Measurements from ENCODE around the gene ADAM33.

DNA sequence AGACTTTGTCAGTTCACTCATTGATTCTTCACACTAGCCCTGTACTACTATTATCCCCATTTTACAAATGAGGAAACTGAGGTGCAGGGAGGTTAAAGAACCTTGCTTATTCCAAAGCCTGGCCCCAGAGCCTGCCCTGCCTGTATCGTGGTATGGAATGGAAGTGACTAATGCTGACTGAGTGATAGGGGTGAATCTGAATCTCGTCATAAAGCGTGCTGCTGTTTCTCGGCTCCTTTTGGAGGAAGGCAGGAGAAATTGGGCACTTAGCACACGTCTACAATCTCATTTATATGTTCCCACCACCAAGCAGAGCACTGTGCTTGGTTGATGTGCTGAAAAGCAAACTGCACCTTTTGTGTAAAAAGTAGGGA is 35.8 kb downstream of the ADAM33 start:
- TF ChIP-seq, protein P1, sequence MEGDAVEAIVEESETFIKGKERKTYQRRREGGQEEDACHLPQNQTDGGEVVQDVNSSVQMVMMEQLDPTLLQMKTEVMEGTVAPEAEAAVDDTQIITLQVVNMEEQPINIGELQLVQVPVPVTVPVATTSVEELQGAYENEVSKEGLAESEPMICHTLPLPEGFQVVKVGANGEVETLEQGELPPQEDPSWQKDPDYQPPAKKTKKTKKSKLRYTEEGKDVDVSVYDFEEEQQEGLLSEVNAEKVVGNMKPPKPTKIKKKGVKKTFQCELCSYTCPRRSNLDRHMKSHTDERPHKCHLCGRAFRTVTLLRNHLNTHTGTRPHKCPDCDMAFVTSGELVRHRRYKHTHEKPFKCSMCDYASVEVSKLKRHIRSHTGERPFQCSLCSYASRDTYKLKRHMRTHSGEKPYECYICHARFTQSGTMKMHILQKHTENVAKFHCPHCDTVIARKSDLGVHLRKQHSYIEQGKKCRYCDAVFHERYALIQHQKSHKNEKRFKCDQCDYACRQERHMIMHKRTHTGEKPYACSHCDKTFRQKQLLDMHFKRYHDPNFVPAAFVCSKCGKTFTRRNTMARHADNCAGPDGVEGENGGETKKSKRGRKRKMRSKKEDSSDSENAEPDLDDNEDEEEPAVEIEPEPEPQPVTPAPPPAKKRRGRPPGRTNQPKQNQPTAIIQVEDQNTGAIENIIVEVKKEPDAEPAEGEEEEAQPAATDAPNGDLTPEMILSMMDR (IDR thresholded peaks at IDR 0.05) = no peak
- no peak for TF ChIP-seq POLR2A (IDR thresholded peaks at IDR 0.05)
